Measurements from ENCODE around the gene LRRC4C. TPM values are rescaled to one million over a fixed set of nuclear protein-coding genes. Genes with fewer than 3 reads are reported as not detected.

The LRRC4C gene
- total RNA-seq, 1 donor from 2014 or later, result 2.2 TPM

- intact Hi-C loops (cut with DNase I), result no loop called here
- H3K36me3 ChIP-seq, result no peaks in the 10 kb centered on the region
- H3K27ac ChIP-seq, result no peak overlapping the region
- H3K4me3 ChIP-seq, result no peak overlapping the region
- H3K9me3 ChIP-seq, result no peaks in the 10 kb centered on the region
- ATAC-seq (no peak), DNase-seq (no peak)
- no peaks in the 10 kb centered on the region for H3K4me1 ChIP-seq
- TF ChIP-seq CTCF (IDR thresholded peaks at IDR 0.05), result no peak
- peaks cover 14% of the 10 kb centered on the region for H3K27me3 ChIP-seq
Measured at GRCh38 chr11:41458154-41458553, 1.3 kb downstream of the LRRC4C start.

- no peak overlapping the region for H3K27ac ChIP-seq
- H3K27me3 ChIP-seq, result peaks cover 14% of the 10 kb centered on the region
- no peak for TF ChIP-seq CTCF (IDR thresholded peaks at IDR 0.05)
- H3K4me3 ChIP-seq, result no peak overlapping the region
- intact Hi-C loops (cut with DNase I), result no loop called here
- H3K9me3 ChIP-seq, result no peaks in the 10 kb centered on the region
- DNase-seq (no peak), ATAC-seq (peak; percentile 50)
- H3K36me3 ChIP-seq, result no peaks in the 10 kb centered on the region
- H3K4me1 ChIP-seq, result no peaks in the 10 kb centered on the region
Measured at GRCh38 chr11:41457216-41458014, 2.0 kb downstream of the LRRC4C start.

- no peaks in the 10 kb centered on the region for H3K4me1 ChIP-seq
- no peak for DNase-seq
- H3K36me3 ChIP-seq, result no peaks in the 10 kb centered on the region
- no peaks in the 10 kb centered on the region for H3K9me3 ChIP-seq
- H3K4me3 ChIP-seq, result no peak overlapping the region
- ATAC-seq, result no peak
- intact Hi-C loops (cut with DNase I), result no loop called here
- H3K27ac ChIP-seq, result no peak overlapping the region
- H3K27me3 ChIP-seq, result peaks cover 14% of the 10 kb centered on the region
- TF ChIP-seq CTCF (IDR thresholded peaks at IDR 0.05), result no peak
Measured at GRCh38 chr11:41456269-41456668, 3.2 kb downstream of the LRRC4C start.

- no peak for TF ChIP-seq CTCF (IDR thresholded peaks at IDR 0.05)
- Histone ChIP-seq H3K4me1 (no peaks in the 10 kb centered on the region), H3K27me3 (no peaks in the 10 kb centered on the region), H3K36me3 (no peaks in the 10 kb centered on the region), H3K27ac (no peak overlapping the region), H3K9me3 (no peaks in the 10 kb centered on the region), H3K4me3 (no peak overlapping the region)
- intact Hi-C loops (cut with DNase I), result no loop called here
- DNase-seq, result no peak
- no peak for ATAC-seq
Measured at GRCh38 chr11:41451011-41451410, 8.4 kb downstream of the LRRC4C start.

GRCh38 chr11:41449483-41450050, 9.9 kb downstream of the LRRC4C start:
- Histone ChIP-seq H3K9me3 (no peaks in the 10 kb centered on the region), H3K36me3 (no peaks in the 10 kb centered on the region), H3K27ac (no peak overlapping the region), H3K27me3 (no peaks in the 10 kb centered on the region), H3K4me1 (no peaks in the 10 kb centered on the region), H3K4me3 (no peak overlapping the region)
- ATAC-seq, result no peak
- intact Hi-C loops (cut with DNase I), result no loop called here
- no peak for TF ChIP-seq CTCF (IDR thresholded peaks at IDR 0.05)
- DNase-seq, result no peak

Data from upper lobe of right lung (tissue), 1 donor.